ENCODE measurements around the gene SNRNP25.

DNA sequence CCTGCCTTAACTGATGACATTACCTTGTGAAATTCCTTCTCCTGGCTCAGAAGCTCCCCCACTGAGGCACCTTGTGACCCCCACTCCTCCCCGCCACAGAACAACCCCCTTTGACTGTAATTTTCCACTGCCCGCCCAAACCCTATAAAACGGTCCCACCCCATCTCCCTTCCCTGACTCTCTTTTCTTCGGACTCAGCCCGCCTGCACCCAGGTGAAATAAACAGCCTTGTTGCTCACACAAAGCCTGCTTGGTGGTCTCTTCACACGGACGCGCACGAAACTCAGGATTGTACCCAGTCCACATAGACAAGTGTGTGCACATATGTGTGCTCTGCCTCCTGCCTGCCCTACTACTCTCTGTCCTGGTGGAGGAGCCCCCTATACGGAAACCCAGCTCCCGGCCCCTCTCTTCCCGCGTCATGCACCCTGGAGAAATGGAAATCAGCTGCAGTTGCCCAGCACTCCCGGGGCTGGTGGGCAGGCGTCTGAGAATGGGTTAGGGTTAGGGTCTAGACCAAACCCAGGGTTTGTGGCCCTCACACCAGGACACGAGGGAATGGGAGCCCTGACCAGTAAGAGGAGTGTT lies 21.2 kb downstream of the SNRNP25 start:
- TF ChIP-seq, protein P1, sequence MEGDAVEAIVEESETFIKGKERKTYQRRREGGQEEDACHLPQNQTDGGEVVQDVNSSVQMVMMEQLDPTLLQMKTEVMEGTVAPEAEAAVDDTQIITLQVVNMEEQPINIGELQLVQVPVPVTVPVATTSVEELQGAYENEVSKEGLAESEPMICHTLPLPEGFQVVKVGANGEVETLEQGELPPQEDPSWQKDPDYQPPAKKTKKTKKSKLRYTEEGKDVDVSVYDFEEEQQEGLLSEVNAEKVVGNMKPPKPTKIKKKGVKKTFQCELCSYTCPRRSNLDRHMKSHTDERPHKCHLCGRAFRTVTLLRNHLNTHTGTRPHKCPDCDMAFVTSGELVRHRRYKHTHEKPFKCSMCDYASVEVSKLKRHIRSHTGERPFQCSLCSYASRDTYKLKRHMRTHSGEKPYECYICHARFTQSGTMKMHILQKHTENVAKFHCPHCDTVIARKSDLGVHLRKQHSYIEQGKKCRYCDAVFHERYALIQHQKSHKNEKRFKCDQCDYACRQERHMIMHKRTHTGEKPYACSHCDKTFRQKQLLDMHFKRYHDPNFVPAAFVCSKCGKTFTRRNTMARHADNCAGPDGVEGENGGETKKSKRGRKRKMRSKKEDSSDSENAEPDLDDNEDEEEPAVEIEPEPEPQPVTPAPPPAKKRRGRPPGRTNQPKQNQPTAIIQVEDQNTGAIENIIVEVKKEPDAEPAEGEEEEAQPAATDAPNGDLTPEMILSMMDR (IDR thresholded peaks at IDR 0.05): no peak
- no peak for TF ChIP-seq POLR2A (IDR thresholded peaks at IDR 0.05)
